GM18517 (cell line): ENCODE measurements around the gene C10orf105.
A peak's percentile ranks its signal among the peaks of the same experiment; 100 is the strongest.

Experiments
- ATAC-seq: cut with Tn5 transposase; IDR thresholded peaks from one replicate; pipeline ENCODE4 v1.9.1; 2021; ENCODE audit warnings: mild to moderate bottlenecking, moderate library complexity; ENCODE audit not compliant: unreplicated experiment

Gene C10orf105

DNA sequence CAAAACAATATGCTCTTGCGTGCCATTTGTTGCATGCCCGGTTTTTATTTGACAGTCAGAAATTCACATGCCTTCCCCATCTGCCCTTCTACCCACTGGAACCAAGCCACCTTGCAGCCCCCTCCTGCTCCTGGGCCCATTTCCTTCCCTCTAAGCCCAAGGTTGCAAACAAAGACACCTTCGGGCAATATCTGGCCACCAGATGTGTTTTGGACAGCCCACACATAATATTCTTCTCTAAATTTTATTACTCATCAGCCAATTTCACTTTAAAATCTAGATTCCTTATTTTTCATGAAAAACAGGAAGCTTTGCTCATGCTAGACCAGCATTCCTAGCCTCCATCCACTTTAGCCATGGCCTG, 18.2 kb upstream of the C10orf105 start:
- ATAC-seq: no peak

DNA sequence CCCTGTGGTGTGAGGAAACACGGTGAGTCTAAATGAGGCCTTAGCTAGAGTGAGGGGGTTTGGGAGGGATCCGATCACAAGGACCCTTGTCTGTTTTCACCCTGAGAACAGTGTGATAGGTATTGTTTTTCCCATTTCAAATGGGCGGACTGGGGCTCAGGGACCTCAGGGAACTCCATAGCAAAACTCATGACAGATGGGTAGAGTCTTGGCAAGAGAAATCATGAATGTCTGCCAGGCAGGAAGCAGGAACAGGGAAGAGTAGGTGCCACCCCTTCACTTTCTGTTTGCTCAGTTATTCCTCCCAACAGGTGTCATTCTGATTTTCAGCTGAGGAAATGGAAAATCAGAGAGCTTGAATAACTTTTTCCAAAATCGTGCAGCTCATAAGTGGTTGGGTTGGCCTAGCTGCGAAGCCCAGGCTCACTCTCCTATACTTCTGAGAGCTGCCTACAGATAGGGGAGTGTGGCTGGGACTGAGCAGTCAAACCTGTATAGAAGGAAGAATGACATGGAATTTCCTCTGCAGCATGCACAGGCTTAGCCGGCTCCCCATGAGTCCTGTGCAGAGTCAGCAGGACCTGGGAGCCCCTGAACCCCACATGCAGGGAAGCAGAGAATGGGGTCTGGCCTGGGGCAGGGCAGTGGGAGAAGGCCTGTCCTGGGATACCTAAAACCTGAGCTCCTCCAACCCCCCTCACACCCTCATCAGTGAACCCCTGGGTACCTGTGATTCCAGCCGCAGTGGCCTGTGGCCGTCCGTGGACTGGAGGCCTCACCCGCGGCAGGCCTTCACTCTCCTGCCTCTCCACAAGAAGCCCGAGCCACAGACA, 17.6 kb upstream of the C10orf105 start:
- no peak for ATAC-seq

DNA sequence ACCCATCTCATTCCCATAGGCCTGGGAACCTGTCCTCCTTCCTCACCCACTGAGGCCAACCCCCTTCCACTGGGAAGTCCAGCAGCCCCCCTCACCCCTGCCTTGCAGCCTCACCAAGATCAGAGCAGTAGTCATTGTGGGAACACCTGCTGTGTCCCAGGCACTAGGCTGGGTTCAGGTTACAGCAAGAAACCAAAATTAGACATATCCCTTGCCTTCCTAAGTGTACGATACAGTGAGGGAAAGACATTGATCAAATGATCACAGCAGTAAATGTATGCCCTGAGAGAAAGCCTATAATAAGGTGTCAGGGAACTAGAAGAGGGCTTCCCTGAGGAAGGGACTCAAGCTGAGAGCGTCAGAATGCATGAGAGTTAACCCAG, 17.0 kb upstream of the C10orf105 start:
- no peak for ATAC-seq

DNA sequence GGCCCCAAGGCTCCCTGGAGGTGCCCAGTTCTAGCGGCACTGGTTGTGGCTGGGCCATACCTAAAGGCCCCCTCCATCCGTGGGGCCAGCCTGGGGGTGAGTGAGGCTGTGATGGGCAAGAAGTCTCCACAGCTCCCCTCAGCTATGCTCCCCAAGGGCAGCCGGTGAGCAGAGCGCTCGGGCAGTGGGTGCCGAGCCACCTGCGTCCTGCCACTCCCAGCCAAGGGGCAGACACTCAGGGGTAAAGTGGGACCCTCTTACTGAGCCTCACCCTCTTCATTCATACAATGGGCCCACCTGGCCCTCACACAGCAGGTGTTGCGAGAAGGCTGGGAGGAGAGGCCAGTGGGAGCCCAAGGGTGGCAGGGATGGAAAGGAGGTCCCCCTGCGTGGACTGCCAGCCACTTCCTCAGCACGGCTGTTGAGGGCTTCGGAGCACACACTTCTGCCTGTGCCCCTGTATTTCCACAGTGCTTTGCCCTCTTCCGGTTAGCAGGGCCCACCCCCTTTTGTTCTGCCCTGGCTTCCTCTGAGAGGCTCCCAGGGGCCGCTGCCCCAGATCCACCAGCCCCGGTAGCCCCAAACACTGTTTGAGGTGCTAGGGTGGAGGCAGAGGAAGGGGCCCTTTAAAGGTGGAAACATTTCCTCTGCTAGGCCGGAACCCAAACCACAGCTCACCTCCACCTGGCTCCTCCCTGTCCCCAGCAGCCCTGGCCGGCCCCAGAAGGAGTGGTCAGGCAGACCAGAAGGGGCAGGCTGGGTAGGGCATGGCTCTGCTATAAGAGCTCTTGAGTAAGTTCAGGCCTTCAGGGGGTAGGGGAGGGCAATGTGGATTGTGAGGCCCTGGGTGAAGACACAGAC, 16.4 kb upstream of the C10orf105 start:
- no peak for ATAC-seq

DNA sequence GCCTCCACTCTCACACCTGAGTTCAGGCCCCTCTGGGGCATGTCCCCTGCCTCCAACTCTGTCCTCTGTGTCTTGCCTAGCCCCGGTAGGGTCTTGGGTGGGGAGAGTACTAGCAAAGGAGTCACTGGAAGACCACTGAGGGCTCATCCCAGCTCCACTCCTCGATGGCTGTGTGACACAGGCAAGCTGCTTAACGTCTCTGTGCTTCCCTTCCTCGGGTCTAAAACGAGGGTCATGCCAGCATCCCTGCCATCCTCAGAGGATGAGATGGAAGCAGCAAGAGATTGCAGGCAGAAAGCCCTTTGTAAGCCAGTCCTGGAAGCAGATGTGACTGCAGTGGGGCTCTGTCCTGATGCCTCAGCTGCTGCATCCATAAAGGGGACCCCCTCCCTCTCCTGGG, 15.2 kb upstream of the C10orf105 start:
- no peak for ATAC-seq

DNA sequence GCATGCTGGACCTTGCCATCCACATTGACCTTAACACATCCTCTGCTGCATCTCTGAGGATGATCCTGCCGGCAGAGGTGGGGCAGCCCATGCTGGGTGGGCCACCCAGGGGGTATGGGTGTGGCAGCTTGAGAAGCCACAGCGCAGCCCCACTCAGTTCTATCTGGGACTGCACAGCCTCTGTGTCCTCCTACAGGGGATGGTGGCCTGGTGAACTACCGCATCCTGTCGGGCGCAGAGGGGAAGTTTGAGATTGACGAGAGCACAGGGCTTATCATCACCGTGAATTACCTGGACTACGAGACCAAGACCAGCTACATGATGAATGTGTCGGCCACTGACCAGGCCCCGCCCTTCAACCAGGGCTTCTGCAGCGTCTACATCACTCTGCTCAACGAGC, 12.2 kb upstream of the C10orf105 start:
- ATAC-seq: no peak

DNA sequence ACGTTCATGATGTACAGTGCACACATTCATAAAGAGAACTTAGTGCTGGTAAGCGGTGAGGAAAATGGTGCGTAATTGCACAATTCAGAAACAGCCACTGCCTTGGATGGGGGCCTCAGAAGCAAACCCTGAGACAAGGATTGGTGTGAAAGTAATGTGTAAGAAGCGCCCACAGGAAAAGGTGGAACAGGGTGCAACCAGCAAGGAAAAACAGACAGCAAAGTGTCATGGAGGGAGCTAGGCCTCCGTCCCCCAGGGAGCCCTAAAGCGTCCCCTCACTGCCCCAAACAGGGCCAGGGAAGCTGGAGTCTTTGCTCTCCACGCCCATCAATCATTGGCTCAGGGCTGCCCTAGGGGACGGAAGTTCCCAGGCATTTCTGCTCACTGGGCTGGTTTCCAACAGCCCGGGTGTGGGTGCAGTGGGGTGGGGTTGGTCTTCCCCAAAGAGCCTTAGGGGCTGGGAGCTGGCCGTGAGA, 9.6 kb upstream of the C10orf105 start:
- ATAC-seq: no peak

DNA sequence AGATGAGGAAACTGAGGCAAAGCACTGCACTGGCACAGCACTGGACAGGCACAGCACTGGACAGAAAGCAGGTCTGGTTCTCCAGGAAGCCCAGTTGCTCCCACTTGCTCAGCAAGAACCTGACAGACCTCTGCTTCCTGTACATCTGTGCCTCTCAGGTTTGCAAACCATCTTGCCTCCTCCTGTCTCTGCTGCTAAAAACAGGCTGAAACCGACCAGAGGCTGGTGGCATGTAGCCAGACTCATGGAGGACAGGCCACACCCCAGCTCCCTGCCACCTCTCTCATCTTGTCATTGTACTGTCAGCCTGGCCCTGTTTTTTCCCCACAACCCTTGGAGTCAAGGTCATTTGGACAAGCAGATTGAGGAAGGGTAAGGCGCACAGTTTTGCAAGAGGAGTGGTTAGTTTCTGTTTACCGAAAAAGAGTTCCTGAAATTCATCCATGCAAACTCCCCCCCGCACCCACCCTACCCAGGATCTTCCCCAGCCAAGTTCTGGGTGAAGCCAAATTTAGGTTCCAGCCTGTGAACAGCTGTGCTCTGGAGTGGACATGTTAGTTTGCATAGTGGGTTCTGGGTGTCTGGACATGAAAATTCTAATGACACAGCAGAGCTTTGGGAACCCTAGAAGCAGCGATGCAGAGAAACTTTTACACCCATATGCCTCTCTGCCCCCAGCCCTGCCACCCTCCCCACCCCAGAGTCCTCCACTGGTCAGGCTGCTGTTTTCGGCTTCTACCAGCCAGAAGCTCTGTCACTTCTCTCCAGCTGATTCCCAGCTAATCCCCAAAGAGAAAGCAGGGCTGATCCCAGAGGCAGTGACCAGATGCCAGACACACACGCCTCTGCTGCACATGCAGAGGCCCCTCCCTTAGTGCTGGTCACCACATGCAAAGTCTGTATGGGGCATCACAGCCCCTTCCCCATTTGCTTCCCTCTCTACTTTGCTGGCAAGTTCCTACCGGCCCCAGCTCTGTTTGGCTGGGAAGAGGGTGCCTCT, 8.5 kb upstream of the C10orf105 start:
- peak; percentile 60 for ATAC-seq

DNA sequence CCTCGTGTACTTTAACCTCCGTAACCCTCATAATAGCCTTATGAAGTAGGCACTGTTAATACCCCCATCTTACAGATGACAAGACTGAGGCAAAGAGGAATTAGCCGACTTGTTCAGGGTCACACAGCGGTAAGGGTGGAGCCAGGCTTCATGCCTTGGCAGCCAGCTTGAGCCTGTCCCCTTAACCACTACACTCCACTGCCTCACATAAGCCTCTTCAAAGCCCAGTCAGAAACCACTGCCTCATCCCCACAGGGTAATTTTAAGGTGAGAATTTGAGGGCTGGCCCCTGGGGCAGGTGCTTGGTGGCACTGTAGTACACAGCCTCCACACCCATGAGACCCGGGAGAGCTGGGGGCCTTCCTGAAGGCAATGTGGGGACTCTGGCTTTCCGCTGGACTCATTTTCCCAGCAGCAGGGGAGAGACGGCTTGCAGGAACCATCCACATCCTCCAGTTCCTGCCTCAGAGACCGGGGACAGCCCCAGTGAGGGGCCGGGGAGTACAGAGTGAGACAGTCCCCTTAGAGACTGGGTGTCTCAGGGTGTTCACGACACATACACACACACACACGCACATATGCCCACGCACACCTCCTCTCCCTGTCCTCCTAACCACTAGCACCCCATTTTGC, 7.6 kb upstream of the C10orf105 start:
- peak; percentile 38 for ATAC-seq

DNA sequence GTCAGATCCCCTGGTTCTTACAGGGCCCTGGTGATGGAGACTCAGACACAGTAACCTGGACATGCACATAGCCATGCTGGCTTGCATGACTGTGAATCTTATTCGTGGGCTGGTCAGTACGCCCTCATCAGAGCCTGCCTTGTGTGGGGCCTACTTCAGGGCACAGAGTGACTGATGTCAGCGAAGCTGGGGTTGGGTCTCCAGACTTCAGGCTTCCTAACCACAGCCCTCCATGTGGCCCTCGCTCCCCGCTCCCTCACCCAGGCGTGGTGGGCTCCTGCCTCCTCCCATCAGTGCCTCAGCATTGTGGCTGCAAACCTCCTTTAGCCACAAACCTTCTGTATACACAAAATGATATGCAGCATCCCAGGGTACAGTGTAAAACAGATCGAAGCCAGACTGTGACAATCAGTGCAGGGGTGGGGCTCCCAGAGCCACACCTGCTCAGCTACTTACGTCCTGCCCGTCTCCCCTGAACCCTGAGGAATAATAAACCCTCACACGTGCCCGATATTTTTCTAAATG, 7.1 kb upstream of the C10orf105 start:
- no peak for ATAC-seq

DNA sequence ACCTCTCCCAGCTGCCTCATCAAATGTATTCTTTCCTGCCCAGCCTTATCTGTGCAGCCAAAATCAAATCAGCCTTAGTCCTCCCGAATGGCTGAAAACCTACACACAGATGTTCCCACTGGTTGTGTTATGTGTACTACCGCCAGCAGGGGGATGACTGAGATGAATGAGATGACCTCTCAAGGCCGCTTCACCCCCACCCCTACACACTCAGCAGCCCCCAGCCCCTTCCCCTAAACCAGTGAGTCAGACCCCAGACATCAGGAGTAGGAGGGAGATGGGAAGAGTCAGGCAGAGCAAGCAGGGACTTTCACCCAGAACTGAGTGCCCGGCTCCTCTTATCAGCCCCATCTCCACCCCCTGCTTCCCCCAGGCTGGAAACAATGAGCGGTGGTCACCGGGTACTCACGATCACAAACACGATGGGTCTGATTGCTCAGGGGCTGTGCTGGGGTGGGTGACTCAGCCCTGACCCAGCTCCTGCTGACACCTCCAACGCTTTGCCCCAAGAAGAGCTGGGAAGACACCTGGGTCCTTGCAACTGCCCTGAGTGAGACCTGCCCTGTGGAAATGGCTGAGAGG, 6.5 kb upstream of the C10orf105 start:
- ATAC-seq: no peak

DNA sequence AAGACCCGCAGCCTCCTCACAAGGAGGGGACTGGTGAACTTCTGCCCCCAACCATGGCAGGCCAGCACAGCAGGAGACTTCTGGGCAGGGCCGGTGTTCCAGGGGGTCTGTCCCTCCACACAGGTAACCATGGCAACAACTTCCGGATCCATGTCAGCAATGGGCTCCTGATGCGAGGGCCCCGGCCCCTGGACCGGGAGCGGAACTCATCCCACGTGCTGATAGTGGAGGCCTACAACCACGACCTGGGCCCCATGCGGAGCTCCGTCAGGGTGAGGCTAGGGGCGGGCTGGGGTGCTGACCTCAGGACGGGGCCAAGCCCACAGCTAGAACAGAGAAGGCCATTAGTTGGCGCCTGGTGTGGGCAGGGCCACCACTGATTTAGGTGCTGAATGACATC, 5.7 kb upstream of the C10orf105 start:
- no peak for ATAC-seq

DNA sequence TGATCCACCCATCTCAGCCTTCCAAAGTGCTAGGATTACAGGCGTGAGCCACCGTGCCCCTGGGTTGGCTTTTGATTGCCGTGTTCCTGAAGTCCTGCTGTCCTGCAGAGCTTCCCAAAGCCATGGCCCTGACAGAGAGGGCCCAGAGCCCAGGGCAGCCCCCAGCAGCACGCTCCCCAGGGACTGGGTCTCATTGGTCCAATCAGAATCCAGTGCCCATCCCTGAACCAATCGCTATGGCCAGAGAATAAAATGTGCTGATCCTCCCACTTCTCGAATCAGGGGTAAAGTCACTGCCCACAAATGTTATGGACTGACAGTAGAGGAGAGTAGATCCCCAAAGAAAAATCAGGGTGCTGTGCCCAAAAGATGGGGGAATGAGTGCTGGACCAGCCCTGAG, 5.0 kb upstream of the C10orf105 start:
- ATAC-seq: no peak

DNA sequence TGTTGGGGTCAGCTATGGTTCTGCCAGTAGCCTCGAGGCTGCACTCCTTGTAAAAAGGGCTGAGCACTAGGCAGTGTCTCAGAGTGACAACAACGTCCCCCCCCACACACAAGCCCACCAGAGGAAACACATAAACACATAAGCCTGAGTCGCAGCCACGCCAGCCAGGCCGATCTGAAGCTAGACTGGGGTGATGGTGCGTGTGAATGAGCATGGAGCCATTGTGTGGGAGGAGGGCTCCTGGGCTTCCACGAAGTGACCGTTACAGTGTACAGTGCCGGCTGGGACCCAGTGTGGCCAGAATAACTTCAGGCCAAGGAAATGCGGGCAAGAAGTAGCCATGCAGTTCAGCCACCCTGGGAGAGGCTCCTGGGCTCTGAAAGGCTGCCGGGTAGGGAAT, 3.7 kb upstream of the C10orf105 start:
- ATAC-seq: no peak

DNA sequence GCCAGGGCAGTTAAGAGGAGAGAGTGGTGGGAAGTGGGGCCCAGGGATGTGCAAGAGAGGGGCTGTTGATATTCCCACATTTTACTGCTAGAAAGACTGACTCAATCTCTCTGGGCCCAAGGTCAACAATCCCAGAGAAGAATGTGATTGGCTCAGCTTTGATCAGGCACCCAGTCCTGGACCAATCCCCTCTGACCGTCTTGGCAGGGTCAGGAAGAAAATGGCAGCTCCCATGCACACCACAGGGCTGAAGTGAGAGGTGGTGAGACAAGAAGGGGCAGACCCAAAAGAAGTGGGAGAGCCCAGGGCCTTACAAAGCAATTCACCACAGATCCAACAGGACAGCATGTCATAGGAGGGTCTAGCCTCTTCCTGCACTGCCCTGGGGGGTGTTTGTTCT, 3.3 kb upstream of the C10orf105 start:
- no peak for ATAC-seq

DNA sequence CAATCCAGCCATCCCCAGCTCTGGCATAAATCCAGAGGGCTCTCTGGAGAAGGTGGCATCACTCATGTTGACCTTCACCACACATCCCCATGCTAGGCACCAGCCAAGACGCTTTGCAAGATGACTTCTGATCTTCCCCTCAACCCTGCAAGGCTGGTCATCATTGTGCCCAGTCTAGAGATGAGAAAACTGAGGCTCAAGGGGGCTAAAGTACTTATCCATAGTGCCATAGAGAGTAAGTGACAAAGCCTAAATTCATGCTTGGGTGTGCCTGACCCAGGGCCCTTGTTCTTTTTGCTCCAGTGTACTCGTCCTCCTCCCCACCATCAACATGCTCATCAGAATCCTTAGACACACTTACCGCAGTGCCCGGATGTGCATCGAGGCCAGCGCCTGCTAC, 1.7 kb upstream of the C10orf105 start:
- ATAC-seq: no peak

DNA sequence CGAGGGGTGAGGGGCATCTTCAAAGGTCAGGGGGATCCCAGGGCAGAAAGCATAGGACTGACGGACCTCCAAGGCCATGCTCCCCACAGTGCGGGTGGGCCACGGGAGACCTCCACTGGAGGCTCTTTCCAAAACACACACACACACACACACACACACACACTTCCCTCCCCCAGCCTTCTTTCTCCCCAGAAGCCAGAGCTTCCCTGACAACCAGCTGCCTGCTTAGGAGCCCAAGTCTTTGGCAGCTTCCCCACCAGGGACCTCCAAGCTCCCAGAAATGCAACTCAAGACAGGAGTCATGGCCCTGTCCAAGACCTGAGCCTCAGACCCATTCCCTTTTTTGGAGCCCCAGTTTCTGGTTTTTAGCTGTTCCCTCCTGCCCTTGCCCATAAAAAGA, 710 bp upstream of the C10orf105 start:
- ATAC-seq: no peak

DNA sequence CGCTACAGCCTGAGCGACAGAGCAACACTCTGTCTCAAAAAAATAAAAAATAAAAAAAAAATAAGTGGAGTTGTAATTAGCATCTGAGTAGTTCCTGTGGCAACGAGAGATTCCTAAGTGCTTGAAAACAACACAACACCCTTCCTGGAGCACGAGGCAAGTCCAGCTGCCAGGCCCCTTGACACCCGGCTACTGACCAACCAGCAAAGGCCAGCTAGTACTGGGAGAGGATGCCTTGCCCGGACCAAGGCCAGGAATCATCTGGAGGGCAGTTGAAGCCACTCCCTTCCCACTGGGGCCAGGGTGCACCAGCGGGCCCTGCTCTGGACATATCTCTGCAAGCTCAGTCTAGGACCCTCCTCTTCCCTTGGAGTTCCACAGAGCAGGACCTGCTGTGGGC, 536 bp downstream of the C10orf105 start:
- ATAC-seq: no peak

DNA sequence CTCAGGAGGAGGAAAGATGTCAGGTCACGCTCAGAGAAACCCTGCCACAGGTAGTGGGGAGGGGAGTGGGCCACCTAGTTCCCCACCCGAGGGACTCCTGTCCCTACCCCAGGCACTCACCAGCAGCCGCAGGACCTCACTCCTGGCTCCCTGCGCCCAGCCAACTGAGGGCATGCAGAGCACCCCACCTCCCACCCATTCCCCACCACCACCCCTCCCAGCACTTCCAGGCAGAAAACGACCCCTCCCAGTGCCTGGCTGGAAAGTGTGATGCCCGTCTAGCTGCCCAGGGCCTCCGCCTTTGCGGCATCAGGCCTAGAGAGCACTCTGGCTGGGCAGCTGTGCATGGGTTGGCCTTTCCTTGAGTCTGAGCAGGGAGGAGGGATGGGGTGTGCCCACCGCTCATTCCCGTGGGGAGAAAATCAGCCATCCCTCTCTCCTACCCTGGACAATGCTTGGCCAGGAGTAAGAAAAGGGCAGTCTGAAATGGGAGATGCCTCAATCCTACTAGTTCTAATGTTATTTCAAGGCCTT, 1.3 kb downstream of the C10orf105 start:
- no peak for ATAC-seq

DNA sequence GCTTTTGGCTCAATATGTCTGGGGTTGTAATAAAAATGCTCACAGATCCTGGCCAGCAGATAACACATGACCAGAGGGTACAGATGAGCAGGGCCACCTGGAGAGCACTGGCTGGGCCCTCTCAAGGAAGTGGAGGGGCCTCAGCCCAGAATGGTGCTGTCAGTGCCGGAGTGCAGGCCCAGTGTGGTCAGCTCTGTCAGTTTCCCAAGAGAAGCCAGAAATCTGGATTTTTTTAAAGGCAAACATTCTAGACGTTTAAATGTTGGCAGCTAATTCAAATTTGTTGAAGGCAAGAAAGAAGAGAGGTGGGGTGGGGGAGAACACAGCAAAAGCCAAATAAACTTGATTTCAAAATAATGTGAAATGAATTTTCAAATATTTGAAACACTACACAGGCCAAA, 2.0 kb downstream of the C10orf105 start:
- ATAC-seq: no peak
